ENCODE data around the gene LRRC8E.

Gene LRRC8E

DNA sequence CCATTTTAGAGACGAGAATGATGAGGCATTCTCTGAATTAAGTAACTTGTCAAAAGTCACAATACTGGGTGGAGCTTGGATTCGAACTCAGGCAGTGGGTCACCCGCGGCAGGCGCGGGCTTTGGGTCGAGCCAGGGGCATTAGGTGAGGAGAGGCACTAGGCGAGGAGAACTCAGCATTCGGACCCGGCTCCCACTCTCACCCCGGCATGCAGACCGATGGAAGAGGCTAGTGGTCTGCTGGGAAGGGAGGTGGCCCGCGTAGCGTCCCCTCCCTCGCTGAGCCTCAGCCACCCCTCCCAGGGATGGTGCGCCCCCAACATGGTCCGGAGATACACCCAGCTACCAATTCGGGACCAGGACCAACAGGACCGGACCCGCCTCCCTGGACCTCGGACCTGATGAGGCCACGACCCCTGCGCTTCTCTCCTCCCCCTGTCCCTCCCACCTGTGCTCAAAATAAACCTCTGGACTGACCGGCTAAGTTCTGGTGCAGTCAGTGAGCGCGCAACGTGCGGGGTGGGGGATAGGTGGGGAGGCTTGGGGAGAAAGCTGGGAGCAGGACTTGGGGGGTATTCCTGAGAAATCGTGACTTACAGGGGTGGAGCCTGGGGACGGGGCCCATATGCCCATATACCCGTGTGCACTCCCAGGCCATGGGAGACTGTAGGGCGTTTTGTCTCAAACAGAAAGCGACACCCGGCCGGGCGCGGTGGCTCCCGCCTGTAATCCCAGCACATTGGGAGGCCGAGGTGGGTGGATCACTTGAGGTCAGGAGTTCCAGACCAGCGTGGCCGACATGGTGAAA lies 30.5 kb downstream of the LRRC8E start:
- in situ Hi-C loops (cut with MboI; ENCODE audit: low sequenced_read_pairs) = no loop called here

- in situ Hi-C loops (cut with MboI; ENCODE audit: low sequenced_read_pairs) = no loop called here
Measured at GRCh38 chr19:7919610-7920518, 31.6 kb downstream of the LRRC8E start, which contains the start of gene SNAPC2. Gene SNAPC2 (plus strand): TSS chr19:7920338. CDS start chr19:7920367, 29 bp downstream.

DNA sequence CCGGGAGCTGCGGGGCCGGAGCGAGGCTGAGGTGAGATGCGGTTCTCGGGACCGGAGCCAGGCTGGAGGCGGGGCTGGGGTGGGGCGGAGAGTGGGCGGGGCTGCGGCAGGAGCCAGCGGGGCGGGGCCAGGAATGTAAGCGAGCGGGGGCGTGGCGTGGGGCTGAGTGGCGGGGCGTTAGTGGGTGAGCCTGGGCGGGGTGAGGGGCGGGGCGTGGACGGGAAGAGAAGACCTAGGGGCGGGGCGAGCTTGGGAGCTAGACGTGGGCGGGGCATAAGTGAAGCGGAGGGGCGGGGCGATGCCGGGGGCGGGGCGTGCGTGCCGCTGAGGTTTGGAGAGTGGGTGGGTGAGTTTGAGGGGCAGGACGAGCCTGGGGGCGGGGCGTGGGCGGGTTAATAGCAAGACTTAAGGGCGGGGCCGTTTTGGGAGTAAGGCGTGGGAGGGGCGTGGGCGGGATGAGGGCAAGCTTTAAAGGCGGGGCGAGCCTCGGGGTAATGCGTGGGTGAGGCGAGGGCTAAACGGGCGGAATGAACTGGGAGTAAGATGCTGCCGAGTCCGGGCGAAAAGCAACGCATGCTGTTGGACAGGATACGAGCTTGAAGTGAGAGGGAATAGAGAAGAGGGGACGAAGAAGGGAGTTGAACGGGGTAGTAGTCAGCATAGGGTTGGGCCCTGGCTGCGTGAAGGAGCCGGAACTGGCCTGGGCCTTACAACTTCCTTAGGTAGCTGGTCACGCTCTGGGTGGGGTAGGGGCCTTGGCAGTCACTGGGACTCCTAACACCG lies 32.4 kb downstream of the LRRC8E start:
- in situ Hi-C loops (cut with MboI; ENCODE audit: low sequenced_read_pairs) = no loop called here

- in situ Hi-C loops (cut with MboI; ENCODE audit: low sequenced_read_pairs) = no loop called here
Measured at GRCh38 chr19:7921302-7921966, 33.1 kb downstream of the LRRC8E start.

DNA sequence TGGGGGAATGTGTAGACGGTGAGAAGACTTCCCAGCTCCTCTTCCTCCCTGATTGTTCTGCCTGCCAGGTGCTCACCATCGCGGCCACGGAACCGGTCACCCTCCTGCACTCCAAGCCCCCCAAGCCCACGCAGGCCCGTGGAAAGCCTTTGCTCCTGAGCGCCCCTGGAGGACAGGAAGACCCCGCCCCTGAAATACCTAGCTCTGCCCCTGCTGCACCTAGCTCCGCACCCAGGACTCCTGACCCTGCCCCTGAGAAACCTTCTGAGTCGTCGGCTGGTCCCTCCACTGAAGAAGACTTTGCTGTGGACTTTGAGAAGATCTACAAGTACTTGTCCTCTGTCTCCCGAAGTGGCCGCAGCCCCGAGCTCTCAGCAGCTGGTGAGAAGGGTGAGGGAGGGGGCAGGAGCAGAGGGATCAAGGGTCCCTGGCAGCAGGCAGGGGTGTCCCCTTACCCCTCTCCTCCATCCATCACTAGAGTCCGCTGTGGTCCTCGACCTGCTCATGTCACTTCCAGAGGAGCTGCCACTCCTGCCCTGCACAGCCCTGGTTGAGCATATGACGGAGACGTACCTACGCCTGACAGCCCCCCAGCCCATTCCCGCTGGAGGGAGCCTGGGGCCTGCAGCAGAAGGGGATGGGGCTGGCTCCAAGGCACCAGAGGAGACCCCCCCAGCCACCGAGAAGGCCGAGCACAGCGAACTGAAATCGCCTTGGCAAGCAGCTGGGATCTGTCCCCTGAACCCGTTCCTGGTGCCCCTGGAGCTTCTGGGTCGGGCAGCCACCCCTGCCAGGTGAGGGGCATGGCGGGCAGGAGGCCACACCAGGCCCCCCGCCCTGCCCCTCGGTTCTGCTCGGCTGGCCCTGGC lies 33.9 kb downstream of the LRRC8E start:
- in situ Hi-C loops (cut with MboI; ENCODE audit: low sequenced_read_pairs) = no loop called here

GRCh38 chr19:7922836-7923195 lies 34.5 kb downstream of the LRRC8E start:
- in situ Hi-C loops (cut with MboI; ENCODE audit: low sequenced_read_pairs) = no loop called here

GRCh38 chr19:7923295-7924191 lies 35.2 kb downstream of the LRRC8E start:
- in situ Hi-C loops (cut with MboI; ENCODE audit: low sequenced_read_pairs) = no loop called here

DNA sequence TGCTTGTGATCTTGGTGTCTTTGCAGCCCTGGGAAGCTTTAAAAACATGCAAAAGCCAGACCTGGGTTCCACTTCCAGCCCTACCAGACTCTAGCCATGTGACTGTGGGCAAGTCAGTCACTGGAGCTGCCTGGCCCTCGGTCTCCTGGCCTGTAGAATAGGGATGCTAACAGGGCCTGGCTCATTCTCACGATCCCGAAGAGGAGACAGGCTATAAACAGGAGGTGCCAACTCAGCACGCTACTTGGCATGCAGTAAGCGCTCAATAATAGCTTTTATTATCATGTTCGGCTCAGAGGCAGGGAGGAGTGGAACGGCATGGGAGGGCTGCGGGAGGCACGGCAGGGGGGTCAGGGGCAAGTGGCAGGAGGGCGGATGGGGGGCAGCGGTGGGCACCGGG lies 35.9 kb downstream of the LRRC8E start:
- in situ Hi-C loops (cut with MboI; ENCODE audit: low sequenced_read_pairs) = no loop called here

DNA sequence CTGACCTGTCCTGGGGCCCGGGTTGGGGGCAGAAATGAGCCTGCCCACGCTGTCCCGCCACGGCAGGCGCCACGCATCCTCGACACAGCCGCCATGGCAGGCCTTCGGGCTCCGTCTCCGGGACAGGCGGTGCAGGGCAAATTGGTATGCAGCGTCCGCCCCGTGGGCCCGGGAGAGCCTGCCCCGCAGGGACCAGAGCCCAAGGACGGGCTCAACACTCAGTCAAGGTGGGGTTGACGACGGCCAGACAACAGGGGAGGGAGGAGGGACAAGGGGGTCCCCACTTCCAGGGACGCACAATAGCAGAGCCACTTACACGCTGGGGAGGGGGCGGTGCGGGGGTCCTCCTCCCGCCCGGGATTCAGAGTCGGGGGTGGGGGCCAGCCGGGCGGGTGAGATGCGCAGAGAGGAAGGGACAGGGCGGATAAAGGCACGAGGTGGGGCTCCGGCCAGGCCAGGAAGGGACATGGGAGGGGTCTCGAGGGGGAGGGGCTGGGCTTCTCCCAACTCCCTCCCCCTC lies 36.4 kb downstream of the LRRC8E start:
- in situ Hi-C loops (cut with MboI; ENCODE audit: low sequenced_read_pairs) = no loop called here

DNA sequence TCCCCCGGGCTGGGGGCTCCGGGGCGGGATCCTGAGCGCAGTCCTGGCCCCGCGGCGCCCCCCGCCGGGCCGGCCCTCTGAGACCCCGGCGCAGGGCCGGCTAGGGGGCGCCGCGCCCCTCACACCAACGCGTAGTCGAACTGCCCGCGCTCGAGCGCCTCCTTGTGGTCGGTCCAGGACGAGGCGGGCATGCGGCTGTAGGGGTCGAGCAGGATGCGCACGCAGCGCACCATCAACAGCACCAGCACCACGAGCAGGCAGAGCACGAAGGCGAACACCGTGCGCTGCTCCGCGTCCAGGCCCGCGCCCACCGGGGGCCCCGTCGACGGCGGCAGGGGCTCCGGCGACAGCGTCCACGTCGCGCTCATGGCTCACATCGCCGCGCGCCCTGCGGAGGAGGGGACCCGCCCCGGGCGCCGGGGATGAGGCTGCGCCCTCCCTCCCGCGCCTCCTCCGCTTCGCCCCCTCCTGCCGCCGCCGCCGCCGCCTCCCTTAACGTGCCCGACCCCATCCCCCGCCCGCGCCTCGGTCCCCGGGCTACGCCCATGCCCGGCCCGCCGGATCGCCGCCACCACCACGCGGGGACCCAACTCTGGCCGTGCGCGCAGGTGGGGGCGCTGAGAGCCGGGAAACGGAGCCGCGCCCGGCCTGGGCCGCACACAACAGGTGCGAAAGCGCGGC lies 37.0 kb downstream of the LRRC8E start:
- in situ Hi-C loops (cut with MboI; ENCODE audit: low sequenced_read_pairs) = no loop called here

GRCh38 chr19:7926021-7926726 lies 37.9 kb downstream of the LRRC8E start, which contains the start of gene CTXN1:
Gene CTXN1 (minus strand): TSS chr19:7926135. CDS start chr19:7925538, 597 bp downstream.
- in situ Hi-C loops (cut with MboI; ENCODE audit: low sequenced_read_pairs) = no loop called here

DNA sequence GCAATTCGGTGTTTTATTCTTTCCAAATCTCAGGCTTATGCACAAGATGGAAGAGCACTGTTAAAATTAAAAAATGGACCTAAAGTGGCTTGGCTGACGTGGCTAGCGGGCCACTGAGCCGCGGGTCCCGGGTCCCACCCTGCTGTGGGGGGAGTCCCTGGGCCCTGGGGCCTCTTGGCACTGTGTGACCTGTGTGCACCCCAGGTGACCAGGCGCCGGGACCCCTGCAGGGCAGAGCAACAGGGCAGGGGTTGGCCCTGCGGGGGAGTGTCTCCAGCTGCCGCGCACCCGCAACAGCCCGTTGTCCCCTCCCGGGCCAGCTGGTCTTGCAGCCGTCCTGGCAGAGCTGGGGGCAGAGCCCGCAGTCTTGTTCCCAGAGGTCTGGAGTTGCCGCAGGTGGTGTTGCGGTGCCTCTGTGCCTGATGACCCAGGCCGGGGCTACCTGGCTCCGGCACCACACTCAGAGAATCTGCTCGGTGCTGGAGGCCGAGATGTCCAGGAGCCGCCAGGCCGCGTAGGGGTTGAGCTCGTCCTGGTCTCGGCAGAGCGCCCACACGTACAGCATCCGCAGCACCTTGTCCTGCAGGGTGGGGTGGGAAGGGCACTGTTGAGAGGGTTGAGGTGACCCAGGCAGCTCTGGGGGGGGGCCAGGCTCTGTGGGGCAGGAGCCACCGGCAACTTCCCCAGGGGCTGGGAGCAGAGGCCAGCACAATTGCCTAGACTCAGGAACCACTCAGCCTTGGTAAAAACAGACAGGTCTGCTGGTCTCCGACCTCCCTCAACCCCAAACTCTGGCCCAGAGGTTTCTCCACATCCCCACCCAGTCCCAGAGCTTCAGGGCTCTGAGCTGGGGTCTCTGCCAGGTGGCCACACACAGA lies 38.7 kb downstream of the LRRC8E start:
- in situ Hi-C loops (cut with MboI; ENCODE audit: low sequenced_read_pairs) = no loop called here

DNA sequence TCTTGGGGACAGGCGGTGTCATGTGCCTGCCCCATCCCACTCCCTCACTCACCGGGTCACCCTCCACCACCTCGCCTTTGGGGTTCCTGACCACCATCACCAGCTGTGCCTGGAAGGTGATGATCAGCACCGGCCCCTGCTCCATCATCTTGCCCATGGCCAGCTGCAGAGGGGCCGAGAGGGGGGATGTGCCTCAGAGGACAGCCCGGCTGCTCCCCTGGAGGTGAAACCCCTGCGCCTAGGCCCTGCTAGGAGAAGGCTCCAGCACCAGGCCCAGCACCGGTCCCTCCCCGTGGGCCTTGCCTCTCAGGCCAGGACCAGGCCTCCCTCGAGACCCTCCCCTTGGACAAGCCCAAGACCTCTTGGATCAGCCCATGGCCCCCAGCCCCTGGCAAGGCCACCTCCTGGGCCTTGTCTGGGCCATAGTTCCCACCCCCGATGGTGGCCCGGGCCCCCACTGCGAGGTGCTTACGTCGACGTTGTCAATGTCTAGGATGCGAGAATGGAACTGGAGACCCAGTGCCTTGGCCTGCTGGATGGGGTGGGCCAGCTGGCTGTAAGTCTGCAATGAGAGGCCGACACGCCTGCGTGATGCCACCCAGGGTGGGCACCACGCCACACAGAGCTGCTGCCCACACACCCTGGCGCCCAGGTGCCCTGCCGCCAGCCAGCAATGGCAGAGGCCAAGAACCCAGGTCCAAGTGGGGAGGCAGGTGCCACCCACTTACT lies 39.5 kb downstream of the LRRC8E start:
- in situ Hi-C loops (cut with MboI; ENCODE audit: low sequenced_read_pairs) = no loop called here

GRCh38 chr19:7928334-7928706 lies 40.0 kb downstream of the LRRC8E start:
- in situ Hi-C loops (cut with MboI; ENCODE audit: low sequenced_read_pairs) = no loop called here
